CD14-positive monocyte (primary cell): ENCODE measurements around the gene RNU1-4. TPM values are rescaled to one million over a fixed set of nuclear protein-coding genes. Genes with fewer than 3 reads are reported as not detected.
A peak's percentile ranks its signal among the peaks of the same experiment; 100 is the strongest.
"Not testable (repeated sequence)": the region's sequence is repeated elsewhere in the genome, so short reads cannot be mapped to it uniquely, and the experiment has no call there.

ENCODE experiments used
- DNase-seq, 3 donors: peaks; one replicate each; pipeline ENCODE4 v3.0.0-alpha.2; 2011 to 2022
- H2AFZ ChIP-seq: 2 replicates; pipeline ENCODE4 v1.6.0; 2012; ENCODE audit warnings: mild to moderate bottlenecking, low read depth, low read length, inconsistent platforms; ENCODE audit not compliant: insufficient read depth, poor library complexity, severe bottlenecking
- H3K27ac ChIP-seq, 2 donors: 1 replicate in 1 of 2; 2 replicates in 1 of 2; pipeline ENCODE4 v1.5.1; 2012 to 2013; ENCODE audit warnings: low read length in 2 of 2, control low read depth in 1 of 2, inconsistent platforms in 1 of 2, low read depth in 1 of 2, mild to moderate bottlenecking in 1 of 2
- H3K27me3 ChIP-seq, 2 donors: one replicate each; pipeline versions ENCODE4 v1.6.0 to v1.6.1; 2011 to 2013; ENCODE audit warnings: low read length in 2 of 2; ENCODE audit not compliant: control insufficient read depth in 2 of 2, insufficient read depth in 2 of 2
- H3K36me3 ChIP-seq, 2 donors: replicated peaks in 1 of 2; 1 replicate in 1 of 2; 2 replicates in 1 of 2; pipeline versions ENCODE4 v1.5.1 to v1.6.1; 2012 to 2013; ENCODE audit warnings: low read length in 2 of 2, control low read depth in 1 of 2, inconsistent platforms in 1 of 2, mild to moderate bottlenecking in 1 of 2; ENCODE audit not compliant: insufficient read depth in 2 of 2, control insufficient read depth in 1 of 2
- H3K4me1 ChIP-seq, 2 donors: 1 replicate in 1 of 2; 2 replicates in 1 of 2; pipeline versions ENCODE4 v1.5.1 to v1.6.1; 2012 to 2013; ENCODE audit warnings: low read length in 2 of 2, control low read depth in 1 of 2, inconsistent platforms in 1 of 2, mild to moderate bottlenecking in 1 of 2, moderate library complexity in 1 of 2; ENCODE audit not compliant: insufficient read depth in 2 of 2, control insufficient read depth in 1 of 2
- H3K4me2 ChIP-seq: replicated peaks from 2 replicates; pipeline ENCODE3; 2012; ENCODE audit warnings: low read length, moderate library complexity, mild to moderate bottlenecking; ENCODE audit not compliant: poor library complexity, severe bottlenecking; ENCODE audit errors: extremely low read depth
- H3K4me3 ChIP-seq, 3 experiments: fragments of 200-600 bp in 1 of 3; sonication (generic) in 1 of 3; replicated peaks in 1 of 3; 1 replicate in 2 of 3; 2 replicates in 1 of 3; pipeline ENCODE4 v1.5.1; 2011 to 2013; ENCODE audit warnings: low read length in 3 of 3, mild to moderate bottlenecking in 3 of 3, control low read depth in 2 of 3, low read depth in 2 of 3, inconsistent platforms in 1 of 3, moderate library complexity in 1 of 3
- H3K79me2 ChIP-seq: 2 replicates; pipeline ENCODE4 v1.6.0; 2012; ENCODE audit warnings: mild to moderate bottlenecking, control low read depth, inconsistent platforms, low read length, moderate library complexity; ENCODE audit not compliant: insufficient read depth
- H3K9ac ChIP-seq: 2 replicates; pipeline ENCODE4 v1.6.0; 2017; ENCODE audit warnings: low read length, mild to moderate bottlenecking; ENCODE audit not compliant: insufficient read depth, poor library complexity, severe bottlenecking
- H3K9me3 ChIP-seq, 2 donors: replicated peaks in 1 of 2; 1 replicate in 1 of 2; 2 replicates in 1 of 2; pipeline versions ENCODE4 v1.5.1 to v1.6.1; 2012 to 2013; ENCODE audit warnings: low read length in 2 of 2, control low read depth in 1 of 2; ENCODE audit not compliant: control insufficient read depth in 1 of 2, insufficient read depth in 1 of 2
- H4K20me1 ChIP-seq: 2 replicates; pipeline ENCODE4 v1.6.0; 2012; ENCODE audit warnings: mild to moderate bottlenecking, low read length, control low read depth, moderate library complexity; ENCODE audit not compliant: insufficient read depth
- H3K27ac Mint-ChIP-seq, 7 donors: one replicate each; pipeline ENCODE4 v1.8.0; 2020; ENCODE audit warnings: mild to moderate bottlenecking in 7 of 7, mixed read lengths in 7 of 7, moderate library complexity in 6 of 7, inconsistent platforms in 2 of 7
- H3K27me3 Mint-ChIP-seq, 3 donors: one replicate each; pipeline ENCODE4 v1.8.0; 2021 to 2022; ENCODE audit warnings: low read depth in 3 of 3, mild to moderate bottlenecking in 3 of 3, mixed read lengths in 3 of 3, moderate library complexity in 3 of 3, inconsistent platforms in 1 of 3
- H3K36me3 Mint-ChIP-seq, 2 donors: one replicate each; pipeline ENCODE4 v1.8.0; 2020; ENCODE audit warnings: mixed read lengths in 2 of 2, inconsistent platforms in 1 of 2, mild to moderate bottlenecking in 1 of 2
- H3K4me1 Mint-ChIP-seq: one replicate; pipeline ENCODE4 v1.8.0; 2020; ENCODE audit warnings: mild to moderate bottlenecking, mixed read lengths
- H3K4me3 Mint-ChIP-seq, 2 donors: one replicate each; pipeline ENCODE4 v1.8.0; 2020; ENCODE audit warnings: mild to moderate bottlenecking in 2 of 2, mixed read lengths in 2 of 2, moderate library complexity in 1 of 2
- H3K9me3 Mint-ChIP-seq, 7 donors: one replicate each; pipeline ENCODE4 v1.8.0; 2020 to 2022; ENCODE audit warnings: mixed read lengths in 7 of 7, mild to moderate bottlenecking in 6 of 7, moderate library complexity in 6 of 7, inconsistent platforms in 2 of 7
- WGBS: methylation state at CpG from one replicate; pipeline ENCODE4 v1.1.5; 2013; ENCODE audit warnings: missing lambda C conversion rate; ENCODE audit not compliant: insufficient coverage; 5-methylcytosine and 5-hydroxymethylcytosine counted together
- intact Hi-C, 2 donors: fragments of 100-400 bp; cut with micrococcal nuclease; formaldehyde crosslinking; loops; one replicate each; pipeline versions ENCODE4 v1.15.0 to v1.15.1; 2023
- polyA plus RNA-seq, 3 donors: library from polyadenylated mRNA; depleted of rRNA in 1 of 3; unstranded in 2 of 3; stranded (reverse) in 1 of 3; fragments of 300-500 nt in 2 of 3; fragments of >200 nt in 1 of 3; fragmentation: Illumina TruSeq in 2 of 3; gene quantifications; 1 replicate in 2 of 3; 2 replicates in 1 of 3; pipeline ENCODE4 v1.2.3, GENCODE V29; 2012 to 2021

Gene RNU1-4
- polyA plus RNA-seq, 3 donors = not detected

GRCh38 chr1:16758060-16758459 lies 17.7 kb downstream of the RNU1-4 start:
- H3K27me3 Mint-ChIP-seq = peaks cover 0 to 15% (median 8%) of the 10 kb centered on the region in 3 donors
- H3K79me2 ChIP-seq, H3K9me3 Mint-ChIP-seq, DNase-seq, H4K20me1 ChIP-seq, H3K27ac Mint-ChIP-seq, H3K4me3 ChIP-seq, intact Hi-C loops, H3K4me2 ChIP-seq, H3K4me1 ChIP-seq, H3K27ac ChIP-seq, H3K4me1 Mint-ChIP-seq, H3K9me3 ChIP-seq, H3K4me3 Mint-ChIP-seq, H3K36me3 Mint-ChIP-seq, H3K36me3 ChIP-seq, H2AFZ ChIP-seq, H3K9ac ChIP-seq, H3K27me3 ChIP-seq: not testable (repeated sequence)
- WGBS = no CpG with 5 or more reads among the region's 5 CpGs

- H3K27ac Mint-ChIP-seq, H3K9me3 Mint-ChIP-seq, H3K4me1 ChIP-seq, H3K4me3 ChIP-seq, H3K9ac ChIP-seq, H3K79me2 ChIP-seq, H4K20me1 ChIP-seq, H3K27ac ChIP-seq, DNase-seq, H3K27me3 ChIP-seq, H3K36me3 Mint-ChIP-seq, H2AFZ ChIP-seq, H3K36me3 ChIP-seq, H3K4me1 Mint-ChIP-seq, intact Hi-C loops, H3K9me3 ChIP-seq, H3K4me2 ChIP-seq: not testable (repeated sequence)
- Mint-ChIP-seq H3K27me3 (peaks cover 0 to 16% (median 8%) of the 10 kb centered on the region in 3 donors), H3K4me3 (peak overlapping the region in 1 of 2 donors; percentile 57)
- 29% methylated on average over 22 of the region's 40 CpGs for WGBS
These were observed 18.8 kb downstream of the RNU1-4 start for GRCh38 chr1:16759041-16759493.

- H3K4me3 Mint-ChIP-seq, H3K27ac ChIP-seq, H3K36me3 ChIP-seq, H3K4me2 ChIP-seq, H3K36me3 Mint-ChIP-seq, H3K79me2 ChIP-seq, H3K27ac Mint-ChIP-seq, H3K9ac ChIP-seq, H3K9me3 ChIP-seq, H4K20me1 ChIP-seq, H3K9me3 Mint-ChIP-seq, H3K4me1 ChIP-seq, DNase-seq, H2AFZ ChIP-seq, intact Hi-C loops, H3K27me3 ChIP-seq, H3K4me1 Mint-ChIP-seq, H3K4me3 ChIP-seq: not testable (repeated sequence)
- H3K27me3 Mint-ChIP-seq = peaks cover 3 to 20% (median 11%) of the 10 kb centered on the region in 3 donors
- WGBS = 71% methylated on average over 7 of the region's 62 CpGs
These were observed 19.5 kb downstream of the RNU1-4 start for GRCh38 chr1:16759650-16760455.

- H2AFZ ChIP-seq, H3K79me2 ChIP-seq, H3K9me3 Mint-ChIP-seq, H4K20me1 ChIP-seq, H3K4me3 ChIP-seq, H3K4me2 ChIP-seq, H3K4me1 Mint-ChIP-seq, H3K27ac ChIP-seq, H3K4me3 Mint-ChIP-seq, H3K27ac Mint-ChIP-seq, H3K9ac ChIP-seq, H3K4me1 ChIP-seq, H3K36me3 ChIP-seq, H3K9me3 ChIP-seq, H3K36me3 Mint-ChIP-seq, intact Hi-C loops, DNase-seq: not testable (repeated sequence)
- H3K27me3 Mint-ChIP-seq = peaks cover 9 to 25% (median 15%) of the 10 kb centered on the region in 3 donors
- peaks cover 0 to 12% of the 10 kb centered on the region in 2 donors for H3K27me3 ChIP-seq
- no CpG with 5 or more reads among the region's 11 CpGs for WGBS
These were observed 20.1 kb downstream of the RNU1-4 start for GRCh38 chr1:16760456-16760765.
